IPS DF 6.9 (cell line): ENCODE data around the gene NIPBL.

ENCODE experiments used
- DNase-seq: peaks from one replicate; pipeline ENCODE4 v3.0.0-alpha.2; 2013; ENCODE audit warnings: low read depth, low spot score
- H3K27ac ChIP-seq: one replicate; pipeline ENCODE4 v1.5.1; 2013; ENCODE audit warnings: low read length, control low read depth
- H3K27me3 ChIP-seq: 2 replicates; pipeline ENCODE4 v1.6.1; 2013; ENCODE audit warnings: mild to moderate bottlenecking, low read length; ENCODE audit not compliant: control insufficient read depth, insufficient read depth
- H3K36me3 ChIP-seq: 2 replicates; pipeline ENCODE4 v1.6.1; 2013; ENCODE audit warnings: low read length; ENCODE audit not compliant: control insufficient read depth, insufficient read depth
- H3K4me1 ChIP-seq: 2 replicates; pipeline ENCODE4 v1.6.1; 2013; ENCODE audit warnings: low read length; ENCODE audit not compliant: control insufficient read depth, insufficient read depth
- H3K4me3 ChIP-seq: 2 replicates; pipeline ENCODE4 v1.5.1; 2013; ENCODE audit warnings: mild to moderate bottlenecking, low read length
- H3K9me3 ChIP-seq: 2 replicates; pipeline ENCODE4 v1.6.1; 2013; ENCODE audit warnings: low read length, inconsistent platforms; ENCODE audit not compliant: control insufficient read depth, insufficient read depth
- WGBS: extraction: QIAGEN DNeasy Blood & Tissue Kit; methylation state at CpG from one replicate; pipeline ENCODE4 v1.1.7; 2013; ENCODE audit warnings: mixed read lengths, missing lambda C conversion rate; ENCODE audit not compliant: insufficient read length, insufficient coverage; 5-methylcytosine and 5-hydroxymethylcytosine counted together

NIPBL gene

DNA sequence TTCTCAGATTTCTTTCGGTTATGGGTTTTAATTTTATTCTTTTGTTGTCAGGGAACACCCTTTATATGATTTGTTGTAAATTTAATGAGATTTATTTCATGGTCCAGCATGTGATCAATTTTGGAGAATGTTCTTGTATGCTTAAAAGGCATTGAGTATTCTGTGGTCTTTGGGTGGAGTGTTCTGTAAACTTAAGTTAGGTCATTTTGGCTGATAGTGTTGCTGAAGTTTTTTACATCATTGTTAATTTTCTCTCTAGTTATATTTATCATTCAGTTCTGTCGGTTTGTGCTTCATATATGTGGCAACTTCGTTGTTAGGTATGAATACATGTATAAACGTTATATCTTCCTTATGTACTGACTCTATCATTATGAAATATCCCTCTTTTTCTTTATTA lies 55.5 kb downstream of the NIPBL start:
- Histone ChIP-seq H3K27ac (no peak overlapping the region), H3K9me3 (no peaks in the 10 kb centered on the region), H3K4me1 (no peaks in the 10 kb centered on the region), H3K4me3 (no peak overlapping the region), H3K27me3 (no peaks in the 10 kb centered on the region), H3K36me3 (no peaks in the 10 kb centered on the region)
- WGBS, result no CpG with 5 or more reads among the region's 4 CpGs
- no peak for DNase-seq

DNA sequence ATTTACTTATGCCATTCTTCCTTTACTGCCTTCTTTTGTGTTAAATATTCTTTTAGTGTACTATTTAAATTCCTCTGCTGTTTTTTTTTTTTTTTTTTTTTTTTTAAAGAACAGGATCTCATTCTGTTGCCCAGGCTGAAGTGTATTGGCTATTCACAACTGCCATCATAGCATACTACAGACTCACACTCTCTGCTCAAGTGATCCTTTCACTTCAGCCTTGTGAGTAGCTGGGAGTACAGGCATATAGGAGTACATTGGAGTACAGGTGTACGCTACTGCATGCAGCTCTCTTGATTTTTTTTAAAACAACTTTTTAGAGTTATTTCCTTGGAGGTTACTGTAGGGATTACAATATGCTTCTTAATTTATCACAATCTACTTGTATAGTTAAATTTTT lies 56.1 kb downstream of the NIPBL start:
- Histone ChIP-seq H3K9me3 (no peaks in the 10 kb centered on the region), H3K27ac (no peak overlapping the region), H3K4me3 (no peak overlapping the region), H3K36me3 (no peaks in the 10 kb centered on the region), H3K4me1 (no peaks in the 10 kb centered on the region), H3K27me3 (no peaks in the 10 kb centered on the region)
- DNase-seq, result no peak
- no CpG with 5 or more reads among the region's 1 CpG for WGBS

DNA sequence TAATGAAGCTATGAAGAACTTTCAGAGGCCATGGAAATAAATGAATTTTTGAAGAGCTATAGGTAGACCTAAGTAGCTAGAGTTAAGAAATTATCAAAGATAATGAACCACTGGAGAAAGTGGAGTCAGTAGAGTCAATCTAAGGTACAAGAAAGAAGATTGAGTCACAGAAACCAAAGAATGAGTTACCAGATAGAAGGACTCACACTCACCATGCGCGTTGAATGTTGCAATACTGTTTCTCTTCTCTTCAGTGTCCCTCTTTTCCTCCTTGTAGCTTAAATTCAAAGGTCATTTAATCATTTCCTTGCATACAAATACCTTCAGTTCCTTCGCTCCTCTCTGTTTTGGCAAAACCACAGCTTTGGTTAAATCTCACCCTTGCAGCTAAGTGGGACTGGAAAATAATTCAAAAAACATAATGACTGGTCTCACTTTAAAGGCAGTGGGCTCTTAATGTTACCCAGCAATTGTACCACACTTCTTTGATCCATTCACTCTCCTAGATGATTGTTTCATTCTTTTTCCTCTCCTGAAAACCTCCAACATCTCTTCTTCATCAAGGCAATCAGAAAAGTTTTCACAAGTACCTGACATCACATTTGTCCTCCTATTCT lies 58.3 kb downstream of the NIPBL start:
- Histone ChIP-seq H3K27me3 (no peaks in the 10 kb centered on the region), H3K27ac (no peak overlapping the region), H3K4me1 (no peaks in the 10 kb centered on the region), H3K4me3 (no peak overlapping the region), H3K9me3 (no peaks in the 10 kb centered on the region), H3K36me3 (no peaks in the 10 kb centered on the region)
- WGBS, result no CpG with 5 or more reads among the region's 3 CpGs
- DNase-seq, result no peak

DNA sequence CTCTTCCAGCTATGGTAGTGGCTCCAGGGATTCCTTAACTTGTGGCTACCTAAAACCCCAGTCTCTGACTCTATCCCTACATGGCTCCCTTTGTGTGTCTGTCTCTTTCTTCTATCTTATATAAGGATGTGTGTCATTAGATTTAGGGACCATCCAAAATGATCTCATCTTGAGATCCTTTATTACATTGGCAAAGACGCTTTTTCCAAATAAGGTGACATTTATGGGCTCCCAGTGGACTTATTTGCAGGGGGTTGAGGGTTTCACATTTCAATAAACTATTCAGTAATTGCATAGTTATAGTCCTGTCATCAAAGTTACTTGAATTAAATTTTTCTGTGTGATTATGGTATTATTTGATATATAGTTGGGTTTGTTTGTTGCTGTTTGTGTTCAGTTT lies 59.2 kb downstream of the NIPBL start:
- no peak overlapping the region for H3K27ac ChIP-seq
- no CpG with 5 or more reads among the region's 1 CpG for WGBS
- H3K36me3 ChIP-seq, result no peaks in the 10 kb centered on the region
- DNase-seq, result no peak
- H3K4me3 ChIP-seq, result no peak overlapping the region
- H3K27me3 ChIP-seq, result no peaks in the 10 kb centered on the region
- H3K9me3 ChIP-seq, result no peaks in the 10 kb centered on the region
- H3K4me1 ChIP-seq, result no peaks in the 10 kb centered on the region; the same call in 1 of the 2 replicates

DNA sequence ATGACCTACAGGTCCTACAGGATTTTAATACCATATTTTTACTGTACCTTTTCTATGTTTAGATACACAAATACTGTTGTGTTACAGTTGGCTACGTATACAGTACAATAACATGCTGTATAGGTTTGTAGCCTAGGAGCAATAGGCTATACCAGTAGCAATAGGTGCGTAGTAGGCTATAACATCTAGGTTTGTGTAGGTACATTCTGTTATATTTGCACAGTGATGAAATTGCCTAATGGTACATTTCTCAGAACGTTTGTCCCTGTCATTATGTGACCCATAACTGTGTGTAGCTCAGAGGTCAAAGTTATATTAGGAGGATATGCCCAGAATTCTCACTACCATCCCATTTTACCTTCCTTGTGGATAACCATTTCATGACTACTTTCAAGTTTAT lies 59.7 kb downstream of the NIPBL start:
- H3K9me3 ChIP-seq, result no peaks in the 10 kb centered on the region
- H3K27me3 ChIP-seq, result no peaks in the 10 kb centered on the region
- no peaks in the 10 kb centered on the region for H3K36me3 ChIP-seq
- WGBS, result no CpG with 5 or more reads among the region's 3 CpGs
- no peaks in the 10 kb centered on the region; the same call in 1 of the 2 replicates for H3K4me1 ChIP-seq
- DNase-seq, result no peak
- H3K4me3 ChIP-seq, result no peak overlapping the region
- H3K27ac ChIP-seq, result no peak overlapping the region

DNA sequence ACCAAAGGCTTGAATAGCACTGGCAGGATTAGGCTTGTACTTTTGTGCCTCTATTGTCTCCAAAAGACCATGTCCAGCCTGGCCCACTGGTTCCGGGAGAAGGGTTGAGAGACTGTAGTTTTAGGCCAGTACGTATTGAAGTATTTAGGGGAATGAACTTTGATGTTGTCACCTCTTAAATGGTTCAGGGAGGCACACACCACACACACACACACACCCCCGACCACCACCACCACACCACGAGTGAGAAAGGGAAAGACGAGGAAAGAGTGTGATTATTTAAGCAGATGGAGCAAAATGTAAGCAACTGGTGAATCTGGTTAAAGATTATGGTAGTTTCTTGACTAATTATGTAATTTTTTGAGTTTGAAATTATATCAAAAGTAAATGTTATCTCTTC lies 61.6 kb downstream of the NIPBL start:
- Histone ChIP-seq H3K27me3 (no peaks in the 10 kb centered on the region), H3K27ac (no peak overlapping the region), H3K4me3 (no peak overlapping the region), H3K36me3 (no peaks in the 10 kb centered on the region), H3K4me1 (no peaks in the 10 kb centered on the region; the same call in 1 of the 2 replicates), H3K9me3 (no peaks in the 10 kb centered on the region)
- WGBS, result 100% methylated on average over 1 of the region's 5 CpGs
- no peak for DNase-seq

DNA sequence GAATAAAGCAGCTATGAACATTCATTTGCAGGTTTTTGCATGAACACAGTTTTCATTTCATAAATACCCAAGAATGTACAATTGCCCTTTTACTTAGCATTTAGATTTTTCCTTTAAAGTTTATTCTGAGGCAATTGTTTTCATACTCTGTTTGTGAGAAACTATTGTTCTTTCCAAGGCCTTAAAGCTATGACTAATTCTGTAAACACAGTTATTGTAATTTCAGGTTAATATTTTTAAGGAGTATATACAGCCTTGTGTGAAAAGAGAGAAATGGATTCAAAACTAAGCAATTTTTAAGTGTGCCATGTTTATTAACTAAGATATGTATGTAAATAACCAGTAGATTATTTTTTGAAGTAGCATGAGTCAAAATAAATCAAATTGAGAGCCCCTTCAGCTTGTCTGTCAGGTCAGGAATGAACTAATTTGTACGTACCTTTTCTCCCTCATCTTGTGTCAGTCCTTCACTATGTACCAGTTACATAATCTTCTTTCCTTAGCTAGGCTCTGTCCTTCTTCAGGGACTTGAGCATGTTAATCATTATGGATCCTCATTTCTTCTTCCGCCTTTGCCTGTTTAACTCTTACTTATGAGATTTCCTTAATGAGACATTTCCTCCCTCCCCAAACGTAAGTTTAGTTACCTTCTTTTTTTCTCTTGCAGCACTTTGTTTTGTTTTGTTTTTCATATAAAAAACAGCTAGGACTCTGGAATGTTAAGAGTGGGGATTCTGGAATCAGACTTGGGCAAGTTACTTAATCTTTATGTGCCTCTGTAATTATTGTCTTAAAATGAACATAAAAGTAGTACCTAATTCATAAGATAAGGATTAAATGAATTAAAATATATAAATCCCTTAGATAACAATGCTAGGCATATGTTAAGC lies 63.6 kb downstream of the NIPBL start:
- WGBS, result no CpG with 5 or more reads among the region's 3 CpGs
- H3K9me3 ChIP-seq, result no peaks in the 10 kb centered on the region
- no peak overlapping the region for H3K4me3 ChIP-seq
- no peaks in the 10 kb centered on the region; the same call in 1 of the 2 replicates for H3K4me1 ChIP-seq
- H3K27me3 ChIP-seq, result no peaks in the 10 kb centered on the region
- no peaks in the 10 kb centered on the region for H3K36me3 ChIP-seq
- no peak for DNase-seq
- H3K27ac ChIP-seq, result no peak overlapping the region

DNA sequence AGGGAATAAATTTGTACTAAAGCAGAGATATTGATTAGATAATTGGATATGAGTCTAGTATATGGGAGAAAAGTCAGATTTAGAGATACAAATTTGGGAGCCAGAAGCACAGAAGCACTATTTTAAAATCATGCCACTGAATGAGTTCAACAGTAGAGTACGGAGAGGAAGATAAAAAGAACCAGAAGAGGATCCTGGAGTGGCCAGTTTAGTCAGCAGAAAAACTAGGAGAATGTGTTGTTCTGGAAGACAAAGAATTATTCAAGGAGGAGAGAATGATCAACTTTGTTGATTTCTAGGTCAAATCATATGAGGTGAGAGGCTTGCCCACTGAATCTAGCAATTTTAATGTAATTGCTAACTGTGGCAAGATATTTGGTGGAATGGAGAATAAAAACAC lies 67.0 kb downstream of the NIPBL start:
- Histone ChIP-seq H3K9me3 (no peaks in the 10 kb centered on the region), H3K27me3 (no peaks in the 10 kb centered on the region), H3K36me3 (no peaks in the 10 kb centered on the region), H3K27ac (no peak overlapping the region), H3K4me3 (no peak overlapping the region), H3K4me1 (no peaks in the 10 kb centered on the region; the same call in 1 of the 2 replicates)
- DNase-seq, result no peak
- no CpG with 5 or more reads among the region's 1 CpG for WGBS

DNA sequence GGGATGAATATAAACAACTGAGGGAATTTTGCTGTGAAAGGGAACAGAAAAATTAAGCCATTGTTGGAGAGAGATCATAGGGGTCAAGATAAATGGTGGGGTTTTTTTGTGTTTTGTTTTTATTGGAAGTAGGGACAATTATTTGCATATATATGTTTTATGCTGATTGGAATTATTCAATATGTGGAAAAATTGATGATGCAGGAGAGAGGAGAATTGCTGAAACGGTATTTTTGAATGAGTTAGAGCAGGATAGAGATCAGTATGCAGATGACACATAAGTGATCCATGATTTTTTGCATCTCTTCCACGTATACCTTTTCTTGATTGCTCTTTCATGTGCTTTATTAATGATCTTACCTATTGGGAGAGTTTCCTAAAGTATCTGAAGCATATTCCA lies 67.5 kb downstream of the NIPBL start:
- H3K36me3 ChIP-seq, result no peaks in the 10 kb centered on the region
- no peak for DNase-seq
- no peaks in the 10 kb centered on the region; the same call in 1 of the 2 replicates for H3K4me1 ChIP-seq
- no peaks in the 10 kb centered on the region for H3K9me3 ChIP-seq
- 100% methylated on average over 1 of the region's 2 CpGs for WGBS
- H3K27ac ChIP-seq, result no peak overlapping the region
- no peak overlapping the region for H3K4me3 ChIP-seq
- H3K27me3 ChIP-seq, result no peaks in the 10 kb centered on the region

DNA sequence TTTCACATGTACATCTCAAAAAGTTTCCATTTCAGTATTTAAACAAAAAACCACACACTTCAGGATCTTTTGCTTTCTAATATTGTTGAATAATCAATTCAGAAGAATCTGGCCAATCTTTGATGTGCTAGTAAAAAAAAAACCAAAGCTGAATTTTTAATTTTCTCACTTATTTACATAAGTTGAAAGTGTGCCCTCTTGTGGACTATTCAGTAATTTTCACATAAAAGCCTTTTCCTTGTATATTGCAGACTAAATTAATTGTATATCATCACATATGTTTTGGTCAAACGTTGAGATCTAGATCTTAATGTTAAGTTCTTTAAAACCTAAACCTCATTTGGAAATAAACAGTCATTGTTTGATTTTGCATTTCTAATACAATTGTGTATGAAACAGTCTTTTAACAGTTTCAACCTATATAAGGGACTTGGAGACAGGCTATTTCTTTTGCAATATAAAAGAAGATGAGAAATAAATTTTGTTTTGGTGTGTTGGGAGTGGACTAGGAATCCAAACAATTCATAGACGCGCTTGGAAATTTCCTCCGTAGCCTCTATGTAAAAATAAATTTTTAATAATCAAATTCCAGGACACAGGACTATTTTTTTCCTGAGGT lies 68.1 kb downstream of the NIPBL start:
- Histone ChIP-seq H3K4me1 (no peaks in the 10 kb centered on the region; the same call in 1 of the 2 replicates), H3K36me3 (no peaks in the 10 kb centered on the region), H3K9me3 (no peaks in the 10 kb centered on the region), H3K27me3 (no peaks in the 10 kb centered on the region), H3K4me3 (no peak overlapping the region), H3K27ac (no peak overlapping the region)
- no peak for DNase-seq
- no CpG with 5 or more reads among the region's 4 CpGs for WGBS
